ENCODE measurements around the gene GSK3B. TPM values are rescaled to one million over a fixed set of nuclear protein-coding genes. Genes with fewer than 3 reads are reported as not detected.

The GSK3B gene
- total and polyA plus RNA-seq, 9 donors, result 15.3 to 30.7 (median 27.0) TPM

GRCh38 chr3:119871571-119871970 is 222.7 kb downstream of the GSK3B start:
- Histone ChIP-seq H3K9me3 (replicated peaks; ENCODE audit: control insufficient read depth, low read depth, low read length) (no peaks in the 10 kb centered on the region), H3K27ac (ENCODE audit: low read length) (no peak overlapping the region), H3K27me3 (ENCODE audit: control insufficient read depth, insufficient read depth, low read length) (no peaks in the 10 kb centered on the region), H3K4me3 (ENCODE audit: low read length) (no peak overlapping the region), H3K36me3 (ENCODE audit: control insufficient read depth, insufficient read depth, low read length) (peaks cover under 1% of the 10 kb centered on the region), H3K4me1 (ENCODE audit: control insufficient read depth, insufficient read depth, low read length) (no peaks in the 10 kb centered on the region)
- no CpG with 5 or more reads among the region's 1 CpG for WGBS (ENCODE audit: insufficient coverage)
- no peak for DNase-seq

GRCh38 chr3:119870512-119870911 is 223.7 kb downstream of the GSK3B start:
- no peak for DNase-seq
- H3K36me3 ChIP-seq (ENCODE audit: control insufficient read depth, insufficient read depth, low read length), result no peaks in the 10 kb centered on the region
- H3K9me3 ChIP-seq (replicated peaks; ENCODE audit: control insufficient read depth, low read depth, low read length), result no peaks in the 10 kb centered on the region
- H3K27me3 ChIP-seq (ENCODE audit: control insufficient read depth, insufficient read depth, low read length), result no peaks in the 10 kb centered on the region
- no peaks in the 10 kb centered on the region for H3K4me1 ChIP-seq (ENCODE audit: control insufficient read depth, insufficient read depth, low read length)
- no peak overlapping the region for H3K27ac ChIP-seq (ENCODE audit: low read length)
- no peak overlapping the region for H3K4me3 ChIP-seq (ENCODE audit: low read length)

- Histone ChIP-seq H3K36me3 (ENCODE audit: control insufficient read depth, insufficient read depth, low read length) (peaks cover 11% of the 10 kb centered on the region), H3K27me3 (ENCODE audit: control insufficient read depth, insufficient read depth, low read length) (no peaks in the 10 kb centered on the region), H3K27ac (ENCODE audit: low read length) (no peak overlapping the region), H3K9me3 (replicated peaks; ENCODE audit: control insufficient read depth, low read depth, low read length) (no peaks in the 10 kb centered on the region), H3K4me1 (ENCODE audit: control insufficient read depth, insufficient read depth, low read length) (no peaks in the 10 kb centered on the region), H3K4me3 (ENCODE audit: low read length) (no peak overlapping the region)
- 76% methylated on average over 6 of the region's 7 CpGs for whole genome bisulfite sequencing (ENCODE audit: insufficient coverage)
- DNase-seq, result no peak
Observed at GRCh38 chr3:119864476-119864875, 229.8 kb downstream of the GSK3B start.

GRCh38 chr3:119862616-119863015 is 231.6 kb downstream of the GSK3B start:
- H3K4me3 ChIP-seq (ENCODE audit: low read length), result no peak overlapping the region
- H3K36me3 ChIP-seq (ENCODE audit: control insufficient read depth, insufficient read depth, low read length), result peaks cover 21% of the 10 kb centered on the region
- H3K27ac ChIP-seq (ENCODE audit: low read length), result no peak overlapping the region
- no CpG with 5 or more reads among the region's 2 CpGs for WGBS (ENCODE audit: insufficient coverage)
- peaks cover 9% of the 10 kb centered on the region for H3K9me3 ChIP-seq (replicated peaks; ENCODE audit: control insufficient read depth, low read depth, low read length)
- H3K4me1 ChIP-seq (ENCODE audit: control insufficient read depth, insufficient read depth, low read length), result no peaks in the 10 kb centered on the region
- H3K27me3 ChIP-seq (ENCODE audit: control insufficient read depth, insufficient read depth, low read length), result no peaks in the 10 kb centered on the region
- no peak for DNase-seq

- peaks cover 11% of the 10 kb centered on the region for H3K9me3 ChIP-seq (replicated peaks; ENCODE audit: control insufficient read depth, low read depth, low read length)
- no peak overlapping the region for H3K27ac ChIP-seq (ENCODE audit: low read length)
- H3K27me3 ChIP-seq (ENCODE audit: control insufficient read depth, insufficient read depth, low read length), result no peaks in the 10 kb centered on the region
- no peak overlapping the region for H3K4me3 ChIP-seq (ENCODE audit: low read length)
- H3K36me3 ChIP-seq (ENCODE audit: control insufficient read depth, insufficient read depth, low read length), result peaks cover 24% of the 10 kb centered on the region
- 92% methylated on average over 2 of the region's 2 CpGs for WGBS (ENCODE audit: insufficient coverage)
- no peak for DNase-seq
- no peaks in the 10 kb centered on the region for H3K4me1 ChIP-seq (ENCODE audit: control insufficient read depth, insufficient read depth, low read length)
Observed at GRCh38 chr3:119861681-119862080, 232.6 kb downstream of the GSK3B start.

- 96% methylated on average over 2 of the region's 2 CpGs for WGBS (ENCODE audit: insufficient coverage)
- Histone ChIP-seq H3K9me3 (replicated peaks; ENCODE audit: control insufficient read depth, low read depth, low read length) (peaks cover 11% of the 10 kb centered on the region), H3K27me3 (ENCODE audit: control insufficient read depth, insufficient read depth, low read length) (no peaks in the 10 kb centered on the region), H3K4me3 (ENCODE audit: low read length) (no peak overlapping the region), H3K27ac (ENCODE audit: low read length) (no peak overlapping the region), H3K4me1 (ENCODE audit: control insufficient read depth, insufficient read depth, low read length) (no peaks in the 10 kb centered on the region), H3K36me3 (ENCODE audit: control insufficient read depth, insufficient read depth, low read length) (peaks cover 24% of the 10 kb centered on the region)
- DNase-seq, result no peak
Observed at GRCh38 chr3:119859728-119860127, 234.5 kb downstream of the GSK3B start.

- Histone ChIP-seq H3K9me3 (replicated peaks; ENCODE audit: control insufficient read depth, low read depth, low read length) (peaks cover 11% of the 10 kb centered on the region), H3K27me3 (ENCODE audit: control insufficient read depth, insufficient read depth, low read length) (no peaks in the 10 kb centered on the region), H3K4me1 (ENCODE audit: control insufficient read depth, insufficient read depth, low read length) (no peaks in the 10 kb centered on the region), H3K27ac (ENCODE audit: low read length) (no peak overlapping the region), H3K4me3 (ENCODE audit: low read length) (no peak overlapping the region), H3K36me3 (ENCODE audit: control insufficient read depth, insufficient read depth, low read length) (peaks cover 24% of the 10 kb centered on the region)
- WGBS (ENCODE audit: insufficient coverage), result no CpG with 5 or more reads among the region's 2 CpGs
- no peak for DNase-seq
Observed at GRCh38 chr3:119858957-119859356, 235.3 kb downstream of the GSK3B start.

GRCh38 chr3:119856695-119857094 is 237.6 kb downstream of the GSK3B start:
- Histone ChIP-seq H3K27ac (ENCODE audit: low read length) (no peak overlapping the region), H3K9me3 (replicated peaks; ENCODE audit: control insufficient read depth, low read depth, low read length) (peaks cover 14% of the 10 kb centered on the region), H3K4me3 (ENCODE audit: low read length) (no peak overlapping the region), H3K27me3 (ENCODE audit: control insufficient read depth, insufficient read depth, low read length) (no peaks in the 10 kb centered on the region), H3K4me1 (ENCODE audit: control insufficient read depth, insufficient read depth, low read length) (no peaks in the 10 kb centered on the region), H3K36me3 (ENCODE audit: control insufficient read depth, insufficient read depth, low read length) (peaks cover 17% of the 10 kb centered on the region)
- no CpG with 5 or more reads among the region's 3 CpGs for WGBS (ENCODE audit: insufficient coverage)
- DNase-seq, result no peak

GRCh38 chr3:119849126-119849525 is 245.1 kb downstream of the GSK3B start:
- Histone ChIP-seq H3K4me3 (ENCODE audit: low read length) (no peak overlapping the region), H3K27me3 (ENCODE audit: control insufficient read depth, insufficient read depth, low read length) (no peaks in the 10 kb centered on the region), H3K27ac (ENCODE audit: low read length) (no peak overlapping the region), H3K9me3 (replicated peaks; ENCODE audit: control insufficient read depth, low read depth, low read length) (peaks cover 3% of the 10 kb centered on the region), H3K36me3 (ENCODE audit: control insufficient read depth, insufficient read depth, low read length) (no peaks in the 10 kb centered on the region), H3K4me1 (ENCODE audit: control insufficient read depth, insufficient read depth, low read length) (no peaks in the 10 kb centered on the region)
- no peak for DNase-seq
- no CpG with 5 or more reads among the region's 2 CpGs for WGBS (ENCODE audit: insufficient coverage)

- H3K36me3 ChIP-seq (ENCODE audit: control insufficient read depth, insufficient read depth, low read length), result peaks cover 10% of the 10 kb centered on the region
- H3K27me3 ChIP-seq (ENCODE audit: control insufficient read depth, insufficient read depth, low read length), result no peaks in the 10 kb centered on the region
- peak overlapping the region; percentile 57 for H3K27ac ChIP-seq (ENCODE audit: low read length)
- no peaks in the 10 kb centered on the region for H3K9me3 ChIP-seq (replicated peaks; ENCODE audit: control insufficient read depth, low read depth, low read length)
- peak; percentile 33 for DNase-seq
- no peak overlapping the region for H3K4me3 ChIP-seq (ENCODE audit: low read length)
- no CpG with 5 or more reads among the region's 2 CpGs for WGBS (ENCODE audit: insufficient coverage)
- no peaks in the 10 kb centered on the region for H3K4me1 ChIP-seq (ENCODE audit: control insufficient read depth, insufficient read depth, low read length)
Observed at GRCh38 chr3:119841808-119842471, 252.3 kb downstream of the GSK3B start.

- no peak overlapping the region for H3K4me3 ChIP-seq (ENCODE audit: low read length)
- DNase-seq, result no peak
- H3K36me3 ChIP-seq (ENCODE audit: control insufficient read depth, insufficient read depth, low read length), result peaks cover 2% of the 10 kb centered on the region
- H3K9me3 ChIP-seq (replicated peaks; ENCODE audit: control insufficient read depth, low read depth, low read length), result no peaks in the 10 kb centered on the region
- no peak overlapping the region for H3K27ac ChIP-seq (ENCODE audit: low read length)
- no peaks in the 10 kb centered on the region for H3K27me3 ChIP-seq (ENCODE audit: control insufficient read depth, insufficient read depth, low read length)
- H3K4me1 ChIP-seq (ENCODE audit: control insufficient read depth, insufficient read depth, low read length), result no peaks in the 10 kb centered on the region
Observed at GRCh38 chr3:119835556-119835955, 258.7 kb downstream of the GSK3B start.

Measured in muscle of leg (tissue), 11 donors.